RWPE1 (cell line): Measurements from ENCODE around the gene MAGI1.

ENCODE experiments used
- CTCF ChIA-PET: fragments of 350-600 bp; sonication (Branson Sonifier 250); formaldehyde crosslinking; extraction: SDS; loops from one replicate; lab custom pipeline; 2021; lab: Yijun Ruan, JAX
- POLR2A ChIA-PET: fragments of 400-600 bp; formaldehyde crosslinking; extraction: SDS; loops from one replicate; lab custom pipeline; 2020; ENCODE audit warnings: antibody characterized with exemption; ENCODE audit not compliant: low non-redundant PET; lab: Yijun Ruan, JAX
- DNase-seq: peaks from one replicate; pipeline ENCODE4 v3.0.0; 2012; ENCODE audit warnings: low spot score
- H3K27ac ChIP-seq: fragments of 450-650 bp; 2 replicates; pipeline ENCODE4 v1.5.1; 2017
- TF ChIP-seq, protein P1 (sequence below): fragments of 450-650 bp; conservative IDR thresholded peaks from 2 replicates; pipeline ENCODE4 v1.5.1; 2017; ENCODE audit warnings: low read depth, mild to moderate bottlenecking

MAGI1 gene

DNA sequence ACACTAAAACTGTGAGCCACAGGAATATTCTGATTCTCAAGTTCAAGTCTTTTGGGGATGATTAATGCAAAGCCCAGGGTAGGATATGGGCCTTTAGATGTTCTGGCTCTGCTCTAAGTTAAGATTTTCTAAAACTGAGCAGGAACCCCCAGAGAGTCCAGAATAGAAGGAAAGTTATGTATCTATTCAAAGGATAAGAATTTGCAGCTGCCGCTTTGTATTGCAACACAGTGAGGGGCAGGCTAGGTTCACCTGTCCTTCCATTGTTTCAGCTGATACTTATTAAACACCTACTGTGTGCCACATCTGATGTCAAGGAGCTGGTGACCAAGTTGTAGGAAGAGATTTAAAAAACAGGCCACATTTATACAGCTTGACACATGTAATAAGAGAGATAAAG, 290.4 kb downstream of the MAGI1 start:
- ChIA-PET POLR2A (no interaction called here), CTCF (no interaction called here)
- DNase-seq: no peak
- H3K27ac ChIP-seq: no peak overlapping the region
- TF ChIP-seq, protein P1, sequence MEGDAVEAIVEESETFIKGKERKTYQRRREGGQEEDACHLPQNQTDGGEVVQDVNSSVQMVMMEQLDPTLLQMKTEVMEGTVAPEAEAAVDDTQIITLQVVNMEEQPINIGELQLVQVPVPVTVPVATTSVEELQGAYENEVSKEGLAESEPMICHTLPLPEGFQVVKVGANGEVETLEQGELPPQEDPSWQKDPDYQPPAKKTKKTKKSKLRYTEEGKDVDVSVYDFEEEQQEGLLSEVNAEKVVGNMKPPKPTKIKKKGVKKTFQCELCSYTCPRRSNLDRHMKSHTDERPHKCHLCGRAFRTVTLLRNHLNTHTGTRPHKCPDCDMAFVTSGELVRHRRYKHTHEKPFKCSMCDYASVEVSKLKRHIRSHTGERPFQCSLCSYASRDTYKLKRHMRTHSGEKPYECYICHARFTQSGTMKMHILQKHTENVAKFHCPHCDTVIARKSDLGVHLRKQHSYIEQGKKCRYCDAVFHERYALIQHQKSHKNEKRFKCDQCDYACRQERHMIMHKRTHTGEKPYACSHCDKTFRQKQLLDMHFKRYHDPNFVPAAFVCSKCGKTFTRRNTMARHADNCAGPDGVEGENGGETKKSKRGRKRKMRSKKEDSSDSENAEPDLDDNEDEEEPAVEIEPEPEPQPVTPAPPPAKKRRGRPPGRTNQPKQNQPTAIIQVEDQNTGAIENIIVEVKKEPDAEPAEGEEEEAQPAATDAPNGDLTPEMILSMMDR: no peak

DNA sequence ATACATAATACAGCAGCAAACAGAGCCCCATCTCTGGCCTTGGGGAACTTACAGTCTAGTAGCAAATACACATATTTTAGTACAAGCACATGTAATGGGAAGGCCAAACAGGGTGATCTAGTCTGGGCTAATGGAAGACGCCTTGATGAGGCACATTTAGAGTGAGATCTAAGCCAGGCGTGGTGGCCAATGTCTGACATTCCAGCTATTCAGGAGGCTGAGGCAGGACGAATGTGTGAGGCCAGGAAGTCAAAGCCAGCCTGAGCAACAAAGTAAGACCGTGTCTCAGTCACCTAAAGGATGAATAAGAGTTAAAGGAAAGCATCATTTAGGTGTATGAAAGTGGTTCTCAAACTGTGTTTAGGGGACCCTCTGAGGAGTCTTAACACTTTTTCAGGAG, 291.9 kb downstream of the MAGI1 start:
- ChIA-PET POLR2A (no interaction called here), CTCF (no interaction called here)
- TF ChIP-seq, protein P1: no peak
- DNase-seq: no peak
- H3K27ac ChIP-seq: no peak overlapping the region

DNA sequence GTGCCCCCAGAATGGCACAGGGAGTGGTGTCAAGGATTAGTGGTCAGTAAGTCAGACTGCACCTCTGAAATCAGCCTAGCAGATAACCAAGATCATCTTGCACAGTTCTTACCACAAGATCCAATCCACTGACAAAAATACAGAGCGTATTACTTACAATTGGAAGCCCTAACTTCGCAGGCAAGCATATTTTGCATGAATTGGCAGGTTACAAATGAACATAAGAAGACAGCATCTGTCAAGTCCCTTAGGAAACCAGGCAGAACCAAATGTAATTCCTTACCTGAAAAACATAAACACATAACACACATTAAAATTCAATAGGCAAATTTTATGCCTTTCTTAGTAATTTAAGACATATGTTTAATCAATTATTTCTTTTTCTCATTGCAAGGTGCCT, 293.4 kb downstream of the MAGI1 start:
- ChIA-PET POLR2A (no interaction called here), CTCF (no interaction called here)
- TF ChIP-seq, protein P1: no peak
- no peak overlapping the region for H3K27ac ChIP-seq
- no peak for DNase-seq

DNA sequence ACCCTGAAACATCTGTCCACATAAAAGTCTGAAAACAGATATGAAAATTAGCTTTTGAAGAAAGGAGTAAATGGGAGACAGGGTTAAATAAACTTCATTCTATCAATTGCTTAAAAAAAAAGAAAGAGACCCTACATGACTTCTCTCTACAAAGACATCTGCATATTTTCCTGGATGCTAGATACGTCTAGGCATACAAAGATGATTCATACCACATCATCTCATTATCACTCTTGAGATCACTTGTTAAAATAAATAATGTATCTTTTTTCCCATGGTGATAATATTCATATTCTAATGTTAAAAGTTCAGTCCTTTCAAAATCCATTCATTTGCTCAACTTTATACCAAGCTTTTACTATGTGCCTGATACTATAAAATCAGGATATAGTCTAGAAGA, 295.8 kb downstream of the MAGI1 start:
- POLR2A ChIA-PET: no interaction called here
- DNase-seq: no peak
- CTCF ChIA-PET: no interaction called here
- TF ChIP-seq, protein P1: no peak
- H3K27ac ChIP-seq: no peak overlapping the region

DNA sequence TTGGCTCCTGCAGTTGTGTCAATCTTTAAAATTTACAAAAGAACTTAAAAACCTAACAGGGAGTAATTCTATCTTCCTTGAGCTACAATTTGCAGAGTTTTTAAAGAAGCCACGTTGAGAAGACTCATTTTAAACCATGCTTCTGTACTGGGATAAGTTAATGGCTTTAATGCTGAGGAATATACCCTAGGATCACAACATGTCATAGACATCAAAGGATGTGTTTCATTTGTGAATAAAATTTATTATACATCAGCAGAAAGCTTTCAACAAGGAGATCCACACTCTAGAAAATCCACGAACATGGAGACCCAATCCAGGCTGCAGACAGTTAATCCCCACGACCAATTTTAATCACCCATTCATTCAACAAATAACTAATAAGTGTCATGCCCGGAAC, 297.2 kb downstream of the MAGI1 start:
- CTCF ChIA-PET: interaction anchor here (0.6 kb wide), 1 partner anchor 1196 kb away, joined by 3 read pairs; no protein-coding TSS in a partner anchor

DNA sequence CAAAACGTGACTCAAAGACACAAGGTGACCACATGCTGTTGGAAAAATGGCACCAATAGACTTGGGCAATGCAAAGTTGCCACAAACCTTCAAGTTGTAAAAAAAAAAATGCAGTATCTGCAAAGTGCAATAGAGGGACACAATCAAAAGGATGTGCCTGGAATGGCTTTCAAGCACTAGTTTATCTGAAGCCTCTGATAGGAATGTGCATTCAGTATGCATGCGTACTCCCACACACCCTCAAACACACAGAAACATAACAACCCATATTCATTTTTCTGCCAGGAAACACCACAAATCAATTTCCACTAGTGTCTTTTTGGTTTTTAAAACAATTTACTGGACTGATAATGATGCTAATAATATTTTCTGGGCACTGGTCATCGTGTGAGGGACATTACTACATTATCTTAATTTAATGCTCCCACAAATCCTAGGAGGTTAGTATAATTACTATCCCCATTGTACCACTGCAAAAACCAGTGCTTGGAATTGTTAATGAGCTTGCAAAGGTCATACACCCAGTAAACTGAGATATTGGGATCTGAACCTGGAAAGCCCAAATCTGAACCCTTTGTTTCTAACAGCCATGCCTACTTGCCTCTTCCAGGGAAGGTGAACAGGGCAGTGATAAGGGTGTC, 298.7 kb downstream of the MAGI1 start:
- DNase-seq: no peak
- CTCF ChIA-PET: no interaction called here

More for the DNA sequence above, 297.2 kb downstream of the MAGI1 start:
- DNase-seq: no peak
- POLR2A ChIA-PET: no interaction called here
- TF ChIP-seq, protein P1: no peak
- no peak overlapping the region for H3K27ac ChIP-seq

More for the DNA sequence above, 298.7 kb downstream of the MAGI1 start:
- POLR2A ChIA-PET: no interaction called here
- TF ChIP-seq, protein P1: no peak
- no peak overlapping the region for H3K27ac ChIP-seq
